GM12878 (cell line): ENCODE data around the gene PITPNB. TPM values are rescaled to one million over a fixed set of nuclear protein-coding genes. Genes with fewer than 3 reads are reported as not detected.

ENCODE experiments used
- ATAC-seq: fragments of 200-7000 bp; cut with Tn5 transposase; 3 replicates; pipeline ENCODE4 v1.9.1; 2020; ENCODE audit warnings: mild to moderate bottlenecking, moderate library complexity
- BruUV-seq: library from RNA; stranded (reverse); fragments of 400-500 nt; replicated peaks from 2 replicates; lab custom pipeline; 2021; lab: Mats Ljungman, UMichigan
- CTCF ChIA-PET: fragments of 300-600 bp; sonication (Branson Sonifier 250); formaldehyde crosslinking; extraction: SDS; loops from one replicate; lab custom pipeline; 2021; ENCODE audit warnings: inconsistent platforms; lab: Yijun Ruan, JAX
- POLR2A ChIA-PET: fragments of 350-600 bp; formaldehyde crosslinking; extraction: SDS; loops from one replicate; lab custom pipeline; 2021; ENCODE audit warnings: inconsistent platforms; lab: Charles Lee
- RAD21 ChIA-PET: fragments of 300-600 bp; sonication (Branson Sonifier 250); formaldehyde crosslinking; loops from one replicate; lab custom pipeline; 2023; ENCODE audit warnings: antibody characterized with exemption; ENCODE audit not compliant: unreplicated experiment; lab: Charles Lee
- SMC1A ChIA-PET: fragments of 300-600 bp; sonication (Branson Sonifier 250); formaldehyde crosslinking; loops from one replicate; lab custom pipeline; 2023; ENCODE audit not compliant: unreplicated experiment, uncharacterized antibody; lab: Charles Lee
- DNase-seq: peaks from one replicate; pipeline ENCODE4 v3.0.0-alpha.2; 2011; ENCODE audit warnings: low read depth, low spot score
- FAIRE-seq: peaks from 3 replicates; lab custom pipeline; 2011; peaks lifted over from hg19 to GRCh38; lab: Jason Lieb, UNC
- H2AFZ ChIP-seq: 2 replicates; pipeline ENCODE4 v1.6.0; 2011; ENCODE audit warnings: low read depth, low read length, control low read depth; ENCODE audit not compliant: control insufficient read depth
- H3K27ac ChIP-seq: 2 replicates; pipeline ENCODE4 v1.5.1; 2011; ENCODE audit warnings: control low read depth; ENCODE audit not compliant: control insufficient read depth, insufficient read depth
- H3K27me3 ChIP-seq, 2 experiments: replicated peaks in 1 of 2; 2 replicates each; pipeline versions ENCODE4 v1.6.0 to v1.6.1; 2011; ENCODE audit warnings: low read length in 1 of 2; ENCODE audit not compliant: control insufficient read depth in 2 of 2, insufficient read depth in 2 of 2
- H3K36me3 ChIP-seq, 2 experiments: 2 replicates each; pipeline ENCODE4 v1.5.1; 2011; ENCODE audit warnings: low read length in 1 of 2; ENCODE audit not compliant: control insufficient read depth in 2 of 2, insufficient read depth in 2 of 2
- H3K4me1 ChIP-seq: 2 replicates; pipeline ENCODE4 v1.6.1; 2011; ENCODE audit warnings: mild to moderate bottlenecking, low read length, moderate library complexity, mixed read lengths; ENCODE audit not compliant: control insufficient read depth, insufficient read depth
- H3K4me2 ChIP-seq: 2 replicates; pipeline ENCODE4 v1.6.0; 2011; ENCODE audit warnings: control low read depth; ENCODE audit not compliant: control insufficient read depth, insufficient read depth
- H3K4me3 ChIP-seq: fragments of 200-600 bp; sonication (generic); 2 replicates; pipeline ENCODE4 v1.5.1; 2016
- H3K79me2 ChIP-seq: 2 replicates; pipeline ENCODE4 v1.6.0; 2011; ENCODE audit warnings: low read length; ENCODE audit not compliant: control insufficient read depth, insufficient read depth
- H3K9ac ChIP-seq: 2 replicates; pipeline ENCODE4 v1.8.0; 2011; ENCODE audit warnings: low read length, control low read depth, mixed read lengths; ENCODE audit not compliant: control insufficient read depth, insufficient read depth
- H3K9me3 ChIP-seq: replicated peaks from 3 replicates; pipeline ENCODE4 v1.5.1; 2011; ENCODE audit warnings: mild to moderate bottlenecking, low read length; ENCODE audit not compliant: control insufficient read depth, insufficient read depth
- H4K20me1 ChIP-seq: 2 replicates; pipeline ENCODE4 v1.6.0; 2011; ENCODE audit not compliant: control insufficient read depth, insufficient read depth
- CEBPB ChIP-seq, 2 experiments: fragments of 150-350 bp in 1 of 2; IDR thresholded peaks; 2 replicates each; pipeline ENCODE4 v1.6.1; 2012 to 2014; ENCODE audit warnings: low read depth in 2 of 2, low read length in 2 of 2, borderline replicate concordance in 1 of 2, inconsistent platforms in 1 of 2
- EED ChIP-seq: sonication (generic); IDR thresholded peaks from 2 replicates; pipeline ENCODE4 v1.6.1; 2016; ENCODE audit warnings: antibody characterized with exemption, low read depth
- HDGF ChIP-seq: fragments of 450-650 bp; IDR thresholded peaks from 2 replicates; pipeline ENCODE4 v1.6.1; 2016; ENCODE audit warnings: antibody characterized with exemption
- MAX ChIP-seq: IDR thresholded peaks from 2 replicates; pipeline ENCODE4 v1.6.1; 2012; ENCODE audit warnings: low read depth, low read length, improper control_type of control experiment
- NKRF ChIP-seq: fragments of 450-650 bp; conservative IDR thresholded peaks from 2 replicates; pipeline ENCODE4 v1.6.1; 2017; ENCODE audit warnings: mild to moderate bottlenecking, moderate library complexity
- PAX5 ChIP-seq: IDR thresholded peaks from 2 replicates; pipeline ENCODE4 v1.6.1; 2011; ENCODE audit warnings: low read depth, low read length, borderline replicate concordance
- RELB ChIP-seq: fragments of 450-650 bp; IDR thresholded peaks from 2 replicates; pipeline ENCODE4 v1.6.1; 2017; ENCODE audit warnings: low read depth, mild to moderate bottlenecking, moderate library complexity
- USF2 ChIP-seq: IDR thresholded peaks from 2 replicates; pipeline ENCODE4 v1.6.1; 2011; ENCODE audit warnings: low read depth, low read length, improper control_type of control experiment, borderline replicate concordance
- ZBTB33 ChIP-seq: fragments of 450-650 bp; IDR thresholded peaks from 2 replicates; pipeline ENCODE4 v1.6.1; 2017; ENCODE audit warnings: mild to moderate bottlenecking
- WGBS: methylation state at CpG from one replicate; pipeline ENCODE4 v1.1.6; 2016; ENCODE audit warnings: low lambda C conversion rate; ENCODE audit not compliant: insufficient replicate concordance, insufficient coverage; ENCODE audit errors: missing lambda C conversion rate; 5-methylcytosine and 5-hydroxymethylcytosine counted together
- in situ Hi-C: fragments of 300-500 bp; cut with MboI; formaldehyde crosslinking; loops from 9 replicates; pipeline ENCODE4 v1.14.3; 2018; ENCODE audit warnings: mixed read lengths
- intact Hi-C: fragments of 100-400 bp; cut with micrococcal nuclease; formaldehyde crosslinking; loops from one replicate; pipeline ENCODE4 v1.14.2; 2022; ENCODE audit not compliant: unreplicated experiment
- polyA plus RNA-seq, 11 experiments: library from polyadenylated mRNA; depleted of rRNA in 4 of 11; unstranded in 6 of 11; stranded (reverse) in 5 of 11; fragments of >200 nt; fragmentation: Nextera tagmentation in 4 of 11; fragmentation: Illumina TruSeq in 1 of 11; extraction: Ambion mirVana in 4 of 11; extraction: Trizol in 1 of 11; gene quantifications; 1 replicate in 1 of 11; 2 replicates in 10 of 11; pipeline versions ENCODE4 v1.2.1 to v1.2.3, GENCODE V29; 2011 to 2016; ENCODE audit warnings: inconsistent platforms in 2 of 11, missing spikeins in 2 of 11, low read depth in 1 of 11
- total RNA-seq, 4 experiments: library from RNA; depleted of rRNA in 3 of 4; stranded (reverse); fragments of >200 nt in 3 of 4; fragmentation: Illumina TruSeq in 1 of 4; extraction: Trizol in 1 of 4; gene quantifications; 2 replicates each; pipeline versions ENCODE4 v1.2.1 to v1.2.3, GENCODE V29; 2013 to 2021

The PITPNB gene
- total and polyA plus RNA-seq, 10 of the 15 experiments (the other 5 are each of a cell fraction or from before 2014, with no cell fraction given) = 19.7 to 116 (median 64.9) TPM

GRCh38 chr22:27948569-27948968 lies 29.5 kb upstream of the PITPNB start:
- ATAC-seq = no peak
- in situ Hi-C loops = no loop called here
- intact Hi-C loops = no loop called here
- Histone ChIP-seq H3K27ac (no peak overlapping the region), H3K27me3 (no peaks in the 10 kb centered on the region), H3K4me1 (no peaks in the 10 kb centered on the region), H3K9me3 (no peaks in the 10 kb centered on the region), H4K20me1 (no peaks in the 10 kb centered on the region), H3K4me2 (no peak overlapping the region), H3K9ac (no peak overlapping the region), H3K79me2 (no peaks in the 10 kb centered on the region), H3K36me3 (no peaks in the 10 kb centered on the region), H3K4me3 (no peak overlapping the region), H2AFZ (no peak overlapping the region)
- SMC1A ChIA-PET = interaction anchor here (1.0 to 1.4 kb wide), 2 partner anchors 10 to 12 kb away, joined by 4 read pairs; no protein-coding TSS in a partner anchor
- DNase-seq = no peak
- no TSS peak for BruUV-seq
- POLR2A ChIA-PET = no interaction called here
- RAD21 ChIA-PET = no interaction called here
- CTCF ChIA-PET = interaction anchor here (1.4 kb wide), 1 partner anchor 11 kb away, joined by 6 read pairs; no protein-coding TSS in a partner anchor
- no peak for FAIRE-seq
- 21% methylated on average over 2 of the region's 2 CpGs for WGBS
- TF ChIP-seq MAX = no peak
- no peak for TF ChIP-seq EED
- TF ChIP-seq RELB = no peak
- no peak for TF ChIP-seq PAX5

- Histone ChIP-seq H3K9ac (no peak overlapping the region), H3K27ac (no peak overlapping the region), H3K79me2 (no peaks in the 10 kb centered on the region), H3K4me3 (no peak overlapping the region), H3K9me3 (no peaks in the 10 kb centered on the region), H2AFZ (no peak overlapping the region), H3K4me1 (no peaks in the 10 kb centered on the region), H4K20me1 (no peaks in the 10 kb centered on the region), H3K36me3 (no peaks in the 10 kb centered on the region), H3K4me2 (no peak overlapping the region), H3K27me3 (no peaks in the 10 kb centered on the region)
- ATAC-seq (no peak), FAIRE-seq (no peak), DNase-seq (no peak)
- ChIA-PET POLR2A (interaction anchor here (0.6 kb wide), 1 partner anchor 28 kb away, joined by 3 read pairs; the partner anchor contains the start of gene PITPNB), RAD21 (no interaction called here), SMC1A (no interaction called here), CTCF (interaction anchor here (1.6 kb wide), 1 partner anchor 27 kb away, joined by 3 read pairs; no protein-coding TSS in a partner anchor)
- BruUV-seq = no TSS peak
- WGBS = 94% methylated on average over 4 of the region's 4 CpGs
- intact Hi-C loops (no loop called here), in situ Hi-C loops (no loop called here)
- TF ChIP-seq USF2 (no peak), CEBPB (IDR thresholded peaks at IDR 0.05; ENCODE audit: borderline replicate concordance in 1 of 2, low read depth in 2 of 2, low read length in 2 of 2) (no peak), HDGF (no peak), NKRF (no peak), ZBTB33 (no peak)
Observed at GRCh38 chr22:27947448-27947847, 28.4 kb upstream of the PITPNB start.
